ENCODE measurements around the gene TRIM4.
"Not testable (repeated sequence)": the region's sequence is repeated elsewhere in the genome, so short reads cannot be mapped to it uniquely, and the experiment has no call there.

Gene TRIM4

GRCh38 chr7:99919814-99920112 is 433 bp upstream of the TRIM4 start:
- no peak for DNase-seq

DNA sequence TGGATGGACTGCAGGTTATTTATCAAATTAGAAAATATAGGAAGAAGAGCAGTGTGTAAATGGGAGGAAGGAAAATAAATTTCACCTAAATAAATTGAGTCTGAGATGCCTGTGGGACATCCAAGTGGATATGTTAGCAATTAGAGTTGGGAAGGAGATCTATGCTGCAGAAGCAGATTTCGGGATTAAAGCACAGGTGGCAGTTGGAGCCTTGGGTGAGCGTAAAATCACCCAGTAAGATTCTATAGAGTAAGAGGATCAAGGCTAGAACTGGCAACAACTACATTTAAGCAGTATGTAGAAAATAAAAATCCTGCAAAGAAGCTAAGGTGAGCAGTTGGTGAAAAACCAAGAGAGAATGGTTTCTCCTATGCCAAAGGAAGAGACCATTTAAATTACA is 8.4 kb downstream of the TRIM4 start:
- DNase-seq, result no peak

GRCh38 chr7:99901581-99901980 is 17.7 kb downstream of the TRIM4 start:
- DNase-seq, result no peak

GRCh38 chr7:99899830-99900519 is 19.4 kb downstream of the TRIM4 start:
- no peak for DNase-seq

GRCh38 chr7:99898836-99899235 is 20.5 kb downstream of the TRIM4 start:
- no peak for DNase-seq

- no peak for DNase-seq
Measured at GRCh38 chr7:99898023-99898357, 21.3 kb downstream of the TRIM4 start.

GRCh38 chr7:99897322-99898022 is 21.9 kb downstream of the TRIM4 start:
- DNase-seq, result no peak

- DNase-seq, result no peak
Measured at GRCh38 chr7:99894738-99895137, 24.6 kb downstream of the TRIM4 start.

DNA sequence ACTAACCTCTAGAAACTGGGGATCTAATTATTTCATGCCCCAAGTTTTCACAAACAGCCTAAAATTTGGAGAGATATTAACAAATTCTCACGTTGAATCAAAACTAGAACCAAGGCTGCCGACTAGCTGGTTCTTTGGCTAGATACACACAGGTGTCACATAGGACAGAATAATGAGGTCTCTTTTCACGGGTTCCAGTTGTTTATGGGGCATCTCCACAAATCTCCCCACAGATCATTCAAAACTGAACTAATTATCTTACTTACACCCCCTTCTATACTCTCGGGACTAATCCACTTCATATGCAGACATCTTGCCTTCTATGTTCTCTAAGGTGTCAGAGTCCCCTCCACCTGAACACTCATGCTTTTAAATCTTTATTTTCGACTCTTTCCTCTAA is 26.1 kb downstream of the TRIM4 start:
- DNase-seq, result no peak

GRCh38 chr7:99890348-99890747 is 29.0 kb downstream of the TRIM4 start:
- not testable (repeated sequence) for DNase-seq

GRCh38 chr7:99888366-99888765 is 31.0 kb downstream of the TRIM4 start:
- not testable (repeated sequence) for DNase-seq

GRCh38 chr7:99881370-99881769 is 38.0 kb downstream of the TRIM4 start:
- no peak for DNase-seq

DNA sequence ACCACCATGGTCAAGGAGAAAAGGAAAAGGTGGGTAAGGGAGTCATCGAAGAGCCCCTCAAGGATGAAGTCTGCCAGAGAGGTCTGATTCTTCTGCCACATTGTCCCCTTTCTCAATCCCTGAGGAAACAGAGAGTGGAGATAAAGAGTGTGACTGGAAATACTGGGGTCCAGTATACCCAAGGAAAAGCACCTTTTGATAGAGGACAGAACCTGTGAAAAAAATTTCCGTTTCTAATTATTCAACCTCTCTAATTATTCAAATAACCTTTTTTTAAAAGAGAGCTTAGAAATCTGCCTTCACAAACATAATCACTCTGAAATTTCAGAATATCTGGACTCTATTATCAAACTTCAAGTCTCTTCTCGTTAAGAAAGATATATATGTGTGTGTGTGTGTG is 42.4 kb downstream of the TRIM4 start, which contains the start of gene OR2AE1:
Gene OR2AE1 (minus strand): TSS at position 101 of the 400 bp plus-strand sequence. CDS start 0 bp downstream, at position 101.
- DNase-seq, result no peak

DNA sequence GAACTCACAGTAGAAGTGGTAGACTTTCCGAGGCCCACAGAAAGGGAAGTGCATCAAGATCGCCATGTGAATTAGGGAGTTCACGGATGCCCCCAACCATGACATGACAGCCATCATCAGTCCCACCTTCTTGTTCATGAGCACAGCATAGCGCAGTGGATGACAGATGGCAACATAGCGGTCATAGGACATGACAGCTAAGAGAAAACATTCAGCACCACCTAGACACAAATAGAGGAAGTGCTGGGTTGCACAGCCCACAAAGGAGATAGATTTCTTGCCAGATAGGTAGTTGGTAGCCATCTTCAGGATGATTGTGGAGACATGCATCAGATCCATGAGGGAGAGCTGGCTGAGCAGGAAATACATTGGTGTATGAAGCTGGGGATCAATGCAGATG is 42.8 kb downstream of the TRIM4 start:
- no peak for DNase-seq

DNA sequence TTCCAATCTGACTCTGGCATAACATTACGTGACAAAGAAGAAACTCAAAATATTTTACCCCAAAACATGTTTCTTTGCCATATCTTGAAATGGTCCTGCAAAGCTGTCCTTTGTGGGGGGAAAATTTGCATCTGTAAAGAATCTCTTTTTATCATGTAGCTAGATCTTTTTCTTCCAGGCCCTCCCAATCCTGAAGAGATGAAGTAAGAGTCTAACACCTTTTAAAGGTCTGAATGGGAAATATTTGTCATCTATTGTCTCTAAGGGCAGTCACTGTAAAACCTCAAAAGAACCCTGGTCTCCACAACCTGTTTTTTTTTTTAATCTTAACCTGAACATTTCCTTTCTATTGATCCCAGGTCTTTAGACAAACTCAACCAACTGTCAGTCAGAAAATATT is 51.1 kb downstream of the TRIM4 start:
- no peak for DNase-seq

GRCh38 chr7:99867477-99867876 is 51.9 kb downstream of the TRIM4 start:
- DNase-seq, result not testable (repeated sequence)

DNA sequence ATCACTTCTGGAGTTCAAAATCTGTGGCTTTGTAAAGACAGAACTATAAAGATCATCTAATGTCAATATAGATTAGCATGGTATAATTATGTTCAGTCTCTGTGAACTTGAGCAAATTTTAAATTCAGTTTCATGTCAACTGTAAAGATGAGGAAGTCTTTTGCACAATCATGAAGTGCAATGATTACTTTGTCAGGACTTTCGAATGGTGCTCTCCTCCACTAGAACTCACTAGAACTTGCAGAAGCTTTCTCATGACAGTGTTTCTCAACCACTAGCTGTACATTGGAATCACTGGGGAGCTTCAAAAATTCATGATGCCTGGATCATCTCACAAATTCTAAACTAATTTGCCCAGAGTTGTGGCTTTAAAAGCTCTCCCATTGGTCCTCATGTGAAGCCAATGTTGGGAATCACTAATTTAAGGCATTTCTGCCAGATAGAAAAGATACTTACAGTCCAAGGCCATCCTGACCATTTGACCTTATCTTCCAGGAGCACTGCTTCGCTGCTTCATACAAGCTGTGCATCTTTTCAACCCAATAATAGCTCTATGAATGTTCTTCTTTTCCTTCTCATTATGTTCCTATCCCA is 55.4 kb downstream of the TRIM4 start:
- no peak for DNase-seq

- no peak for DNase-seq
Measured at GRCh38 chr7:99860281-99861127, 58.8 kb downstream of the TRIM4 start.

GRCh38 chr7:99855236-99855635 is 64.1 kb downstream of the TRIM4 start:
- no peak for DNase-seq

DNA sequence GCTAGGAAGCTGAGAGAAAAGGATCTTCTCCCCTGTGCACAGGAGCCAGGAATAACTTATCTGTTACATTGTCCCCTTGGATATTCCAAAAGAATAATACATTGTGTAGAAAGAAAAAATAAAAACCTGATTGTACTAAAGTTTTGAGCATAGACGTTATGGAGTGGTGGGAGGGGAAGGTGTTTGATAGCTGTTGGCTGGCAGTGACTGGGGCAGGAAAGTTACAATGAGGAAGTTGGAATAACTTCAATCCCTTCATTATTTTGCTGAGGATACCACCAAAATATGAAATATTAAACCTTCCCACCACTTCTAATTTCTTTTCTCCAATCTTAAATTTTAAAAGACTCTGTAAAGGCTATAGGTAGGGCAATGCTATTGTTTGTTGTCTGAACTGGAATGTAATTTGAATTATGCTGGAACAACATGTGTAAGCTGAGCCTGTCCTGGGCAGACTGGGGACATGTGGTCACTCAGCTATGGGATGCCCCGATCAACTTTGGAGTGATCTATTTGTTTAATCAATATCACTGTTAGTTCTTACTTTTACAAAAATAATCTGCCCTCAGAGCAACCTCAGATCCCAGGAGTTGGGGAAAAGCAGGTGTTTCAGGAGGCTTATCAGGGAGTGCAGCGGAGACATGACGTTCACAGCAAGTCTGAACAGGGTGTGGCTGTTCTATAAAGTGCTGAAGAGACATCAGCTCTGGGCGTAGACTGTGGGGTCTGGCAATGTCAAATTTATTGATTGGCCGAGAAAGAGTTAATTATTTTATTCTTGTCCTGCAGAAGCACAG is 70.7 kb downstream of the TRIM4 start:
- no peak for DNase-seq

DNA sequence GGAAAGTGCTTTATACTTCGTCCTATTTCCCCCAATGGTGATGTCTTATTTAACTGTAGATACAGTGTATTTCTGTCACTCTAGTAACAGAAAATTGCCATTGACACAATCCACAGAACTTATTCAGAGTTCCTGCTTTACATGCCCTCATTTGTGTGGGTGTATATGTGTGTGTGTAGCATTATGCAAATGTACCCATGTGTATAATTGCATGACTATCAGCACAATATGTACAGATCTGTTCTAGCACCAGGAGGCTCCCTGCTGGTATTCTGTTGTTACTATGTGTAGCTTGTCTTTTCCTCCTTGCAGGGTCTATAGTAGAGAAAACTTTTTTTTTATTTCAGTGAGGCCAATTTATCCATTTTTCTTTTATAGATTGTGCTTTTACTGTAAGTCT is 75.0 kb downstream of the TRIM4 start:
- no peak for DNase-seq

- no peak for DNase-seq
Measured at GRCh38 chr7:99843808-99844207, 75.5 kb downstream of the TRIM4 start.

DNA sequence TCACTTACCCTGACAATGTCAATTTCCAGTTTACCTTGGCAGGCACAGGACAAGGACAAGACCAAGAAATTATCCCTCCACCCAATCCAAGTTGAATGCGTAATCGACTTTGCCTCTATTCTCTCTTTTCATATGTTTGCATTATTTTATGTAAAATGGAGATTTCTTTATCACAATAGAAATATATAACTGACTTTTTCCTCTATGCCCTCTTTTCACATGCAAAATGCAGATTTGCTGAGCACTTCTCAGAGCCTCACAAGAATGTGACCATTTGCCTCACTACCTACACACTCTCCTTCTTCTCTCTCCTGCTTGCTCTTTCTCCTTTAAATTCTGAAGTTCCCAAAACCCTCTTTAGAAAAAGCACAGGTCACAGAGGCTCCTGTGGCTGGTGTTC is 76.4 kb downstream of the TRIM4 start:
- no peak for DNase-seq

Data from NCI-H2227 treated with DMSO at 0.1 percent for 48 hours (cell line).